Endothelial cell (in vitro differentiated cells): Measurements from ENCODE around the gene STX12. TPM values are rescaled to one million over a fixed set of nuclear protein-coding genes. Genes with fewer than 3 reads are reported as not detected.
"Not testable (repeated sequence)": the region's sequence is repeated elsewhere in the genome, so short reads cannot be mapped to it uniquely, and the experiment has no call there.

Experiments
- DNase-seq: peaks from one replicate; pipeline ENCODE4 v3.0.0; 2021; ENCODE audit warnings: low spot score
- H3K27ac Mint-ChIP-seq: one replicate; pipeline ENCODE4 v1.8.0; 2021; ENCODE audit warnings: mixed read lengths, inconsistent platforms; ENCODE audit not compliant: unreplicated experiment
- H3K27me3 Mint-ChIP-seq: one replicate; pipeline ENCODE4 v1.8.0; 2021; ENCODE audit warnings: mild to moderate bottlenecking, moderate library complexity, mixed read lengths, inconsistent platforms; ENCODE audit not compliant: unreplicated experiment
- H3K36me3 Mint-ChIP-seq: one replicate; pipeline ENCODE4 v1.8.0; 2021; ENCODE audit warnings: mild to moderate bottlenecking, low read depth, mixed read lengths, inconsistent platforms; ENCODE audit not compliant: unreplicated experiment
- H3K4me1 Mint-ChIP-seq: one replicate; pipeline ENCODE4 v1.8.0; 2021; ENCODE audit warnings: mild to moderate bottlenecking, mixed read lengths, inconsistent platforms; ENCODE audit not compliant: unreplicated experiment
- H3K4me3 Mint-ChIP-seq: one replicate; pipeline ENCODE4 v1.8.0; 2021; ENCODE audit warnings: mild to moderate bottlenecking, mixed read lengths, inconsistent platforms; ENCODE audit not compliant: unreplicated experiment
- H3K9me3 Mint-ChIP-seq: one replicate; pipeline ENCODE4 v1.8.0; 2021; ENCODE audit warnings: mixed read lengths, inconsistent platforms; ENCODE audit not compliant: unreplicated experiment
- total RNA-seq: library from RNA; stranded (reverse); fragmentation: NEBNext Ultra II Directional; extraction: Animal tissue kit (Norgen Biotek cat#: 25700); gene quantifications from one replicate; pipeline ENCODE4 v1.2.1, GENCODE V29; 2021; ENCODE audit not compliant: unreplicated experiment
- TF ChIP-seq, protein P1 (sequence below): fragments of 200-600 bp; sonication (generic); IDR thresholded peaks from one replicate; pipeline ENCODE4 v1.5.0; 2021; ENCODE audit warnings: antibody characterized with exemption; ENCODE audit not compliant: unreplicated experiment

The STX12 gene
- total RNA-seq, 1 donor from 2014 or later = 52.4 TPM

DNA sequence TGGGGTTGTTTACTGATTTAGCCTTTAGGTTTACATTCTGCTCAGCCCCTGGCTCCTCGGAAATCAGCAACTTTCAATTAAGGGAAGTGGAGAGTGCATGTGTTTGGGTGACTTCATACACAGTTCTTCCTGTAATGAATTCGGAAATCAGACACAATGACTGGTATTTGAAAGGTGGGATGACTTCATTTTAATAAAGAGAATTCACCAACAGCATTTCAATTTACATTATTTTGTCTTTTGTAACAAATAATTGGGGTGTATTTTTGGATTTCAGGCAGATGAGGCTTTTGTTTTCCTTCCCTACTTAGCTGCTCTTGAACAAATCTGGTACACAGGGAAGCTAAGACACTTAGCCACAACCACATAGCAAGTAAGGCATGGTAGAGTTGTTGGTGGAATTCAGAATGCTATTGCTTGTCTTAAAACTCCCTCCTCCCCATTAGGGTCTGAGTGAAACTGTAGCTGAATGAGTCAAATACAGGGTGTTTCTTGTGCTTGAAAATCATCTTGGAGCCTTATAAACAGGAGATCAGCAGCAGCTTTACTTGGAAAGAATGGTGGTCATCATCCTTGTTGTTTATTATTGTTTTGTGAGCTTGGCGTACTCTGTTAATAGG, 917 bp downstream of the STX12 start:
- H3K9me3 Mint-ChIP-seq = no peaks in the 10 kb centered on the region
- H3K36me3 Mint-ChIP-seq = peaks cover 10% of the 10 kb centered on the region
- TF ChIP-seq, protein P1, sequence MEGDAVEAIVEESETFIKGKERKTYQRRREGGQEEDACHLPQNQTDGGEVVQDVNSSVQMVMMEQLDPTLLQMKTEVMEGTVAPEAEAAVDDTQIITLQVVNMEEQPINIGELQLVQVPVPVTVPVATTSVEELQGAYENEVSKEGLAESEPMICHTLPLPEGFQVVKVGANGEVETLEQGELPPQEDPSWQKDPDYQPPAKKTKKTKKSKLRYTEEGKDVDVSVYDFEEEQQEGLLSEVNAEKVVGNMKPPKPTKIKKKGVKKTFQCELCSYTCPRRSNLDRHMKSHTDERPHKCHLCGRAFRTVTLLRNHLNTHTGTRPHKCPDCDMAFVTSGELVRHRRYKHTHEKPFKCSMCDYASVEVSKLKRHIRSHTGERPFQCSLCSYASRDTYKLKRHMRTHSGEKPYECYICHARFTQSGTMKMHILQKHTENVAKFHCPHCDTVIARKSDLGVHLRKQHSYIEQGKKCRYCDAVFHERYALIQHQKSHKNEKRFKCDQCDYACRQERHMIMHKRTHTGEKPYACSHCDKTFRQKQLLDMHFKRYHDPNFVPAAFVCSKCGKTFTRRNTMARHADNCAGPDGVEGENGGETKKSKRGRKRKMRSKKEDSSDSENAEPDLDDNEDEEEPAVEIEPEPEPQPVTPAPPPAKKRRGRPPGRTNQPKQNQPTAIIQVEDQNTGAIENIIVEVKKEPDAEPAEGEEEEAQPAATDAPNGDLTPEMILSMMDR = no peak
- peak overlapping the region; percentile 100 for H3K27ac Mint-ChIP-seq
- H3K4me1 Mint-ChIP-seq = peaks cover 8% of the 10 kb centered on the region
- peak overlapping the region; percentile 99 for H3K4me3 Mint-ChIP-seq
- H3K27me3 Mint-ChIP-seq = peaks cover 4% of the 10 kb centered on the region
- DNase-seq = no peak

DNA sequence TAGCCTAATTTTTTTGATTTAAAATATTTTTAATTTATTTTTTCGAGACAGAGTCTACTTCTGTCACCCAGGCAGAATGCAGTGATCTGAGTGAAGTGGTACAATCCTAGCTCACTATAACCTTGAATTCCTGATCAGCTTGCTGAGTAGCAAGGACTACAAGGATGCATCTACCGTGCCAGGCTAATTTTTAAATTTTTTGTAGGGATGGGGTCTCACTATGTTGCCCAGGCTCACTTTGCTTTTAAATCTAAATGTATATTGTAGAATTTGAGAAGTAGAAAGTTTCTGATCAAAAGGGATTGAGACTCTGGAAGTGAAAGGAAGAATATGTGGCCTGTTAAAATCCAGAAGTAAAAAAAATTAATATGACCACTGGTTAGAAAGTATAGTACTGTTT, 1.6 kb downstream of the STX12 start:
- Mint-ChIP-seq H3K27me3 (peaks cover 4% of the 10 kb centered on the region), H3K9me3 (no peaks in the 10 kb centered on the region), H3K4me1 (peaks cover 8% of the 10 kb centered on the region), H3K27ac (no peak overlapping the region), H3K4me3 (no peak overlapping the region), H3K36me3 (peaks cover 10% of the 10 kb centered on the region)
- TF ChIP-seq, protein P1 = no peak
- DNase-seq = no peak

DNA sequence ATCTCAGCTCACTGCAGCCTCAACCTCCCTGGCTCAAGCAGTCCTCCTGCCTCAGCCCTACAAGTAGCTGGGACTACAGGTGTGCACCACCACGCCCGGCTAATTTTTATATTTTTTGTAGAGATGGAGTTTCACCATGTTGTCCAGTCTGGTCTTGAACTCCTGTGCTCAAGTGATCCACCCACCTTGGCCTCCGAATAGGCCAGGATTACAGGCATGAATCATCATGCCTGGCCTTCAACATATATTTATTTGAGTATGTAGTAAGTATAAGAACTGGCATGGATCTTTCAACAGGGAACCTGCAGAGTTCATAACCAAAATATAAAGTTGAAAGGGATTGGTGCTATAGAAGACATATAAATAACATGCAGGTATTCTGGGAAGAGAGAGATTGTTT, 2.3 kb downstream of the STX12 start:
- H3K27ac Mint-ChIP-seq, H3K4me3 Mint-ChIP-seq, H3K9me3 Mint-ChIP-seq, H3K4me1 Mint-ChIP-seq, DNase-seq, H3K36me3 Mint-ChIP-seq, H3K27me3 Mint-ChIP-seq: not testable (repeated sequence)

DNA sequence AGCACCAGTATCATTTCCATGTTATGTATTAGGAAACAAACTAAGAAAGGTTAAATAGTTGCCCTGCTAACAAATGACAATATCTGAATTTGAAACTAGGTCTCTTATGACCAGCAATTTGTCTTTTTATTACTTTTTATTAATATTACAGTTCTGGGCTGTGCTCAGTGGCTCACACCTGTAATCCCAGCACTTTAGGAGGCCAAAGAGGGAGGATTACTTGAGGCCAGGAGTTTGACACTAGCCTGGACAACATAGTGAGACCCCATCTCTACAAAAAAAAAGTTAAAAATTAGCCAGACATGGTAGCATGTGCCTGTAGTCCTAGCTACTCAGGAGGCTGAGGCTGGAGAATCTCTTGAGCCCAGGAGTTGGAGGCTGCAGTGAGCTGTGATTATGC, 3.3 kb downstream of the STX12 start:
- not testable (repeated sequence) for H3K4me3 Mint-ChIP-seq, H3K27ac Mint-ChIP-seq, H3K9me3 Mint-ChIP-seq, H3K36me3 Mint-ChIP-seq, H3K4me1 Mint-ChIP-seq, DNase-seq, H3K27me3 Mint-ChIP-seq

DNA sequence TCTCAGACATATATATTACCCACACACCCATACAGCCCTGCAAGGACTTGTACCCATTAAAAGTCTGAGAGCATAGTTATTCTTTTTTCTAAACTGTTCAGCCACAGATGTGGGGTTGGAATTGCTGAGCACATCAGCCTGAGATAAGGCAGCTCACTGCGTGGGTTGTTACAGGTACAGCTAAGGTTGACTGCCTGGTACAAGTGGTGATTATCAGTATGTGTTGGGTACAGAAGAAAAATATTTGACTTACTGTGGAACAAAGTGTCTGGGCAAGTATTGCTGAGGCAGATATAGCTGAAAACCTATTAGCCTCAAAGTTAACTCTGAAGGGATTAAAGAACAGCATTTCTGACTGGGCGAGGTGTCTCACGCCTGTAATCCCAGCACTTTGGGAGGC, 5.0 kb downstream of the STX12 start:
- Mint-ChIP-seq H3K9me3 (no peaks in the 10 kb centered on the region), H3K27ac (no peak overlapping the region), H3K36me3 (peaks cover 5% of the 10 kb centered on the region)

DNA sequence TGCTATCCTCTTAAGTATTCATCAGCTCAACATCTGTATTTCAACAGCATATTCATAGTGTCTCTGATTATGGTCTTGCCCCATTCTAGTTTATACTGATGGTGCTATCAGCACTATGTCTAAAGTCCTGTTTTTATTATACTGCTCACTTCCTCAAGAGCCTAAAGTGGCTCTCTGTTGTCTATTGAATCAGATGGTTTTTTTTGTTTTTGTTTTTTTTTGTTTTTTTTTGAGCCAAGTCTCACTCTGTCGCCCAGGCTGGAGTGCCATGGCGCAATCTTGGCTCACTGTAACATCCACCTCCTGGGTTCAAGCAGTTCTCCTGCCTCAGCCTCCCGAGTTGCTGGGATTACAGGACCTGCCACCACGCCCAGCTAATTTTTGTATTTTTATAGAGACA, 6.1 kb downstream of the STX12 start:
- H3K4me1 Mint-ChIP-seq = peaks cover 3% of the 10 kb centered on the region
- peaks cover 5% of the 10 kb centered on the region for H3K36me3 Mint-ChIP-seq
- no peak for DNase-seq
- no peaks in the 10 kb centered on the region for H3K27me3 Mint-ChIP-seq
- no peaks in the 10 kb centered on the region for H3K9me3 Mint-ChIP-seq
- TF ChIP-seq, protein P1 = no peak
- no peak overlapping the region for H3K27ac Mint-ChIP-seq
- H3K4me3 Mint-ChIP-seq = no peak overlapping the region

More for the DNA sequence above, 5.0 kb downstream of the STX12 start:
- DNase-seq = no peak
- TF ChIP-seq, protein P1 = no peak
- H3K4me3 Mint-ChIP-seq = no peak overlapping the region
- H3K4me1 Mint-ChIP-seq = peaks cover 8% of the 10 kb centered on the region
- H3K27me3 Mint-ChIP-seq = peaks cover 2% of the 10 kb centered on the region
